DOHH2 (cell line): ENCODE measurements around the gene KRT14.

Experiments
- H3F3A ChIP-seq: fragments of 200-600 bp; sonication (generic), shearing (Covaris generic); 2 replicates; pipeline ENCODE4 v1.6.0; 2016; ENCODE audit warnings: antibody characterized with exemption, mild to moderate bottlenecking; ENCODE audit not compliant: control insufficient read depth, insufficient read depth
- H3K27ac ChIP-seq: fragments of 200-600 bp; sonication (generic); 2 replicates; pipeline ENCODE4 v1.5.1; 2014; ENCODE audit warnings: low read depth, mild to moderate bottlenecking, low read length, moderate library complexity
- H3K27me3 ChIP-seq: fragments of 200-600 bp; sonication (generic); 2 replicates; pipeline ENCODE4 v1.6.1; 2014; ENCODE audit warnings: mild to moderate bottlenecking, low read length, mixed read lengths; ENCODE audit not compliant: control insufficient read depth
- H3K36me3 ChIP-seq: fragments of 200-600 bp; sonication (generic); 2 replicates; pipeline ENCODE4 v1.6.1; 2014; ENCODE audit warnings: mild to moderate bottlenecking, low read length, moderate library complexity, mixed read lengths; ENCODE audit not compliant: control insufficient read depth
- H3K4me1 ChIP-seq: fragments of 200-600 bp; sonication (generic); 2 replicates; pipeline ENCODE4 v1.6.1; 2014; ENCODE audit warnings: mild to moderate bottlenecking, low read length, mixed read lengths; ENCODE audit not compliant: control insufficient read depth
- H3K4me2 ChIP-seq: fragments of 200-600 bp; sonication (generic); 2 replicates; pipeline ENCODE4 v1.6.0; 2014; ENCODE audit warnings: mild to moderate bottlenecking, low read length, moderate library complexity
- H3K4me3 ChIP-seq: fragments of 200-600 bp; sonication (generic); 2 replicates; pipeline ENCODE4 v1.5.1; 2014; ENCODE audit warnings: mild to moderate bottlenecking, low read length, mixed read lengths
- H3K79me2 ChIP-seq: fragments of 200-600 bp; sonication (generic); 2 replicates; pipeline ENCODE4 v1.6.1; 2014; ENCODE audit warnings: mild to moderate bottlenecking, low read length, mixed read lengths; ENCODE audit not compliant: control insufficient read depth
- H3K9me2 ChIP-seq: fragments of 200-600 bp; sonication (generic); replicated peaks from 2 replicates; pipeline ENCODE4 v1.6.1; 2014; ENCODE audit warnings: mild to moderate bottlenecking, low read length, mixed read lengths; ENCODE audit not compliant: control insufficient read depth
- H3K9me3 ChIP-seq: fragments of 200-600 bp; sonication (generic); 2 replicates; pipeline ENCODE4 v1.6.1; 2014; ENCODE audit warnings: antibody characterized with exemption, low read length, mixed read lengths; ENCODE audit not compliant: control insufficient read depth, insufficient read depth
- H4K20me1 ChIP-seq: fragments of 200-600 bp; sonication (generic); 2 replicates; pipeline ENCODE4 v1.6.0; 2014; ENCODE audit warnings: low read depth, mild to moderate bottlenecking, antibody characterized with exemption, low read length, moderate library complexity; ENCODE audit not compliant: control insufficient read depth, insufficient read depth
- CTCF ChIP-seq: fragments of 200-600 bp; sonication (generic); IDR thresholded peaks from one replicate; pipeline ENCODE4 v1.5.1; 2014; ENCODE audit warnings: antibody characterized with exemption, mild to moderate bottlenecking, low read depth, low read length; ENCODE audit not compliant: poor library complexity, severe bottlenecking
- EZH2phosphoT487 ChIP-seq: fragments of 200-600 bp; sonication (generic); IDR thresholded peaks from 2 replicates; pipeline ENCODE4 v1.6.1; 2017; ENCODE audit warnings: borderline replicate concordance, mild to moderate bottlenecking, antibody characterized with exemption, low read length, moderate library complexity, mixed read lengths

Gene KRT14

GRCh38 chr17:41586863-41587495, at the start of gene KRT14:
Gene KRT14 (minus strand): TSS chr17:41586895. CDS start chr17:41586834, 61 bp downstream.
- no peaks in the 10 kb centered on the region for H3K36me3 ChIP-seq
- TF ChIP-seq EZH2phosphoT487, result no peak
- H3K79me2 ChIP-seq, result no peaks in the 10 kb centered on the region
- H3K4me3 ChIP-seq, result no peak within 1 kb of the TSS
- H3F3A ChIP-seq, result no peaks in the 10 kb centered on the region
- H3K4me2 ChIP-seq, result no peak within 1 kb of the TSS
- no peak within 1 kb of the TSS for H3K27ac ChIP-seq
- no peaks in the 10 kb centered on the region for H3K9me3 ChIP-seq
- 0 out of 2 replicates have a peak, but pooled peaks cover 2% of the 10 kb centered on the region for H3K27me3 ChIP-seq
- H4K20me1 ChIP-seq, result no peaks in the 10 kb centered on the region
- no peaks in the 10 kb centered on the region for H3K9me2 ChIP-seq
- H3K4me1 ChIP-seq, result no peaks in the 10 kb centered on the region

- H3K4me2 ChIP-seq, result no peak overlapping the region
- H3K9me3 ChIP-seq, result no peaks in the 10 kb centered on the region; the same call in 1 of the 2 replicates
- TF ChIP-seq EZH2phosphoT487 (no peak), CTCF (no peak)
- no peaks in the 10 kb centered on the region for H3K4me1 ChIP-seq
- H3K27ac ChIP-seq, result no peak overlapping the region
- H3K36me3 ChIP-seq, result no peaks in the 10 kb centered on the region
- no peaks in the 10 kb centered on the region for H3K79me2 ChIP-seq
- H3F3A ChIP-seq, result no peaks in the 10 kb centered on the region
- no peaks in the 10 kb centered on the region for H4K20me1 ChIP-seq
- H3K27me3 ChIP-seq, result no peaks in the 10 kb centered on the region
- no peak overlapping the region for H3K4me3 ChIP-seq
- no peaks in the 10 kb centered on the region for H3K9me2 ChIP-seq
Measured at GRCh38 chr17:41635121-41636097, 48.7 kb upstream of the KRT14 start.

GRCh38 chr17:41634639-41635038, 47.9 kb upstream of the KRT14 start:
- Histone ChIP-seq H3K4me1 (no peaks in the 10 kb centered on the region), H3K9me2 (no peaks in the 10 kb centered on the region), H3K27ac (no peak overlapping the region), H3K36me3 (no peaks in the 10 kb centered on the region), H3K9me3 (no peaks in the 10 kb centered on the region; the same call in 1 of the 2 replicates), H4K20me1 (no peaks in the 10 kb centered on the region), H3K27me3 (no peaks in the 10 kb centered on the region), H3K4me3 (no peak overlapping the region), H3F3A (no peaks in the 10 kb centered on the region), H3K79me2 (no peaks in the 10 kb centered on the region), H3K4me2 (no peak overlapping the region)
- no peak for TF ChIP-seq CTCF
- TF ChIP-seq EZH2phosphoT487, result no peak
